Body of pancreas (tissue), 4 donors: ENCODE results near the gene XDH. TPM values are rescaled to one million over a fixed set of nuclear protein-coding genes. Genes with fewer than 3 reads are reported as not detected.

Source experiments
- ATAC-seq: fragments of 150-250 bp; one replicate; pipeline ENCODE4 v1.9.1; 2016
- DNase-seq, 4 donors: peaks; one replicate each; pipeline ENCODE4 v3.0.0-alpha.2; 2019
- H3K27ac ChIP-seq, 4 donors: fragments of 200-600 bp; sonication (generic); 1 replicate in 3 of 4; 2 replicates in 1 of 4; pipeline versions ENCODE4 v1.5.1 to v1.6.1; 2016 to 2019; ENCODE audit warnings: mild to moderate bottlenecking in 1 of 4, mixed read lengths in 1 of 4, moderate library complexity in 1 of 4
- H3K27me3 ChIP-seq, 2 donors: fragments of 200-600 bp; sonication (generic); one replicate each; pipeline ENCODE4 v1.6.0; 2016; ENCODE audit warnings: mild to moderate bottlenecking in 1 of 2
- H3K36me3 ChIP-seq, 2 donors: fragments of 200-600 bp; sonication (generic); replicated peaks in 1 of 2; 2 replicates each; pipeline ENCODE4 v1.5.1; 2016; ENCODE audit warnings: low read depth in 2 of 2; ENCODE audit not compliant: insufficient read depth in 1 of 2
- H3K4me1 ChIP-seq: fragments of 200-600 bp; sonication (generic); one replicate; pipeline ENCODE4 v1.6.0; 2016
- H3K4me3 ChIP-seq, 2 donors: fragments of 200-600 bp; sonication (generic); 1 replicate in 1 of 2; 2 replicates in 1 of 2; pipeline ENCODE4 v1.5.1; 2016 to 2019
- H3K9me3 ChIP-seq, 3 donors: fragments of 200-600 bp; sonication (generic); 1 replicate in 2 of 3; 2 replicates in 1 of 3; pipeline ENCODE4 v1.5.1; 2016
- CTCF ChIP-seq, 7 experiments: fragments of 450-650 bp in 4 of 7; fragments of 200-600 bp in 3 of 7; sonication (generic) in 3 of 7; IDR thresholded peaks; one replicate each; pipeline ENCODE4 v1.5.1; 2016 to 2019; ENCODE audit warnings: antibody characterized with exemption in 7 of 7
- POLR2A ChIP-seq, 3 donors: fragments of 450-650 bp; IDR thresholded peaks; one replicate each; pipeline ENCODE4 v1.6.1; 2016; ENCODE audit warnings: antibody characterized with exemption in 3 of 3, mild to moderate bottlenecking in 2 of 3
- WGBS, 2 donors: methylation state at CpG; one replicate each; pipeline ENCODE4 v1.1.5; 2017; 5-methylcytosine and 5-hydroxymethylcytosine counted together
- intact Hi-C: fragments of 100-400 bp; cut with DNase I; formaldehyde crosslinking; loops from one replicate; pipeline ENCODE4 v1.15.1; 2023
- total RNA-seq, 2 donors: library from RNA; depleted of rRNA; stranded (reverse); fragments of >200 nt; gene quantifications; one replicate each; pipeline ENCODE4 v1.1.0, GENCODE V29; 2016

XDH gene
- total RNA-seq, 2 donors from 2014 or later = 0.78 to 4.9 TPM

- no peaks in the 10 kb centered on the region for H3K4me1 ChIP-seq
- H3K36me3 ChIP-seq = no peaks in the 10 kb centered on the region
- H3K27ac ChIP-seq = no peak overlapping the region
- H3K4me3 ChIP-seq = no peak overlapping the region
- TF ChIP-seq POLR2A (IDR thresholded peaks at IDR 0.05) (no peak), CTCF (IDR thresholded peaks at IDR 0.05) (no peak)
- no peaks in the 10 kb centered on the region for H3K27me3 ChIP-seq
- intact Hi-C loops = no loop called here
- DNase-seq = no peak
- ATAC-seq = no peak
- 76 to 85% methylated on average over 5 of the region's 5 CpGs for WGBS, 2 donors
- no peaks in the 10 kb centered on the region for H3K9me3 ChIP-seq
These were observed 127.5 kb downstream of the XDH start for GRCh38 chr2:31286961-31287550.

- Histone ChIP-seq H3K27me3 (no peaks in the 10 kb centered on the region), H3K36me3 (no peaks in the 10 kb centered on the region), H3K9me3 (no peaks in the 10 kb centered on the region), H3K27ac (no peak overlapping the region), H3K4me3 (no peak overlapping the region), H3K4me1 (no peaks in the 10 kb centered on the region)
- ATAC-seq (no peak), DNase-seq (no peak)
- no peak for TF ChIP-seq POLR2A (IDR thresholded peaks at IDR 0.05)
- no peak for TF ChIP-seq CTCF (IDR thresholded peaks at IDR 0.05)
- 43 to 48% methylated on average over 4 of the region's 4 CpGs for WGBS, 2 donors
- intact Hi-C loops = no loop called here
These were observed 128.3 kb downstream of the XDH start for GRCh38 chr2:31286230-31286629.

Other genes starting within 250 kb of the XDH start
- not detected for gene CAPN14, start 197.2 kb downstream of the XDH start, total RNA-seq
- 1 to 10 TPM in 1 of 2 donors, under 1 TPM in 1; 0.99 to 2.3 TPM for gene EHD3, start 180.6 kb downstream of the XDH start, total RNA-seq
- under 1 TPM in 1 of 2 donors, not detected in 1; 0.26 TPM for gene SRD5A2, start 166.2 kb upstream of the XDH start, total RNA-seq